HEK293T (cell line): ENCODE measurements around the gene SDHC.
"Not testable (repeated sequence)": the region's sequence is repeated elsewhere in the genome, so short reads cannot be mapped to it uniquely, and the experiment has no call there.

Experiments used
- CTCF ChIA-PET: fragments of 350-600 bp; formaldehyde crosslinking; extraction: SDS; loops from one replicate; lab custom pipeline; 2021; ENCODE audit warnings: antibody characterized with exemption, inconsistent platforms; lab: Yijun Ruan, JAX
- POLR2A ChIA-PET: fragments of 350-600 bp; formaldehyde crosslinking; extraction: SDS; loops from one replicate; lab custom pipeline; 2020; ENCODE audit warnings: antibody characterized with exemption, inconsistent platforms; lab: Yijun Ruan, JAX
- DNase-seq: peaks from one replicate; pipeline ENCODE4 v3.0.0; 2012; ENCODE audit warnings: mixed read lengths; ENCODE audit errors: extremely low spot score
- ARNT ChIP-seq: fragments of 450-650 bp; IDR thresholded peaks from 2 replicates; pipeline ENCODE4 v1.6.1; 2017; ENCODE audit warnings: mild to moderate bottlenecking
- BHLHE40 ChIP-seq: fragments of 450-650 bp; IDR thresholded peaks from 2 replicates; pipeline ENCODE4 v1.6.1; 2016; ENCODE audit warnings: mild to moderate bottlenecking, moderate library complexity, borderline replicate concordance
- CTBP1 ChIP-seq: fragments of 450-650 bp; IDR thresholded peaks from 2 replicates; pipeline ENCODE4 v1.6.1; 2016; ENCODE audit warnings: borderline replicate concordance
- ELF4 ChIP-seq: fragments of 450-650 bp; IDR thresholded peaks from 2 replicates; pipeline ENCODE4 v1.6.1; 2017; ENCODE audit warnings: antibody characterized with exemption
- FOXA1 ChIP-seq: fragments of 450-650 bp; IDR thresholded peaks from 2 replicates; pipeline ENCODE4 v1.6.1; 2016; ENCODE audit warnings: mild to moderate bottlenecking
- FOXK2 ChIP-seq: fragments of 450-650 bp; IDR thresholded peaks from 2 replicates; pipeline ENCODE4 v1.6.1; 2016; ENCODE audit warnings: mild to moderate bottlenecking
- FOXM1 ChIP-seq: fragments of 450-650 bp; IDR thresholded peaks from 2 replicates; pipeline ENCODE4 v1.6.1; 2017; ENCODE audit warnings: mild to moderate bottlenecking, borderline replicate concordance
- HDGF ChIP-seq: fragments of 450-650 bp; IDR thresholded peaks from 2 replicates; pipeline ENCODE4 v1.6.1; 2017; ENCODE audit warnings: antibody characterized with exemption, borderline replicate concordance
- L3MBTL2 ChIP-seq: fragments of 450-650 bp; conservative IDR thresholded peaks from 2 replicates; pipeline ENCODE4 v1.6.1; 2016; ENCODE audit warnings: mild to moderate bottlenecking
- LEF1 ChIP-seq: fragments of 450-650 bp; IDR thresholded peaks from 2 replicates; pipeline ENCODE4 v1.6.1; 2017; ENCODE audit warnings: mild to moderate bottlenecking, borderline replicate concordance
- NFRKB ChIP-seq: fragments of 450-650 bp; IDR thresholded peaks from 2 replicates; pipeline ENCODE4 v1.6.1; 2016; ENCODE audit warnings: mild to moderate bottlenecking, moderate library complexity
- SP1 ChIP-seq: fragments of 450-650 bp; IDR thresholded peaks from 2 replicates; pipeline ENCODE4 v1.6.1; 2017
- SUZ12 ChIP-seq: fragments of 450-650 bp; IDR thresholded peaks from 2 replicates; pipeline ENCODE4 v1.6.1; 2016; ENCODE audit warnings: mild to moderate bottlenecking
- TARDBP ChIP-seq: fragments of 450-650 bp; IDR thresholded peaks from 2 replicates; pipeline ENCODE4 v1.6.1; 2016
- ZNF384 ChIP-seq: fragments of 450-650 bp; IDR thresholded peaks from 2 replicates; pipeline ENCODE4 v1.6.1; 2016
- TF ChIP-seq, protein P1 (sequence below): fragments of 450-650 bp; IDR thresholded peaks from 2 replicates; pipeline ENCODE4 v1.6.1; 2016

Gene SDHC

DNA sequence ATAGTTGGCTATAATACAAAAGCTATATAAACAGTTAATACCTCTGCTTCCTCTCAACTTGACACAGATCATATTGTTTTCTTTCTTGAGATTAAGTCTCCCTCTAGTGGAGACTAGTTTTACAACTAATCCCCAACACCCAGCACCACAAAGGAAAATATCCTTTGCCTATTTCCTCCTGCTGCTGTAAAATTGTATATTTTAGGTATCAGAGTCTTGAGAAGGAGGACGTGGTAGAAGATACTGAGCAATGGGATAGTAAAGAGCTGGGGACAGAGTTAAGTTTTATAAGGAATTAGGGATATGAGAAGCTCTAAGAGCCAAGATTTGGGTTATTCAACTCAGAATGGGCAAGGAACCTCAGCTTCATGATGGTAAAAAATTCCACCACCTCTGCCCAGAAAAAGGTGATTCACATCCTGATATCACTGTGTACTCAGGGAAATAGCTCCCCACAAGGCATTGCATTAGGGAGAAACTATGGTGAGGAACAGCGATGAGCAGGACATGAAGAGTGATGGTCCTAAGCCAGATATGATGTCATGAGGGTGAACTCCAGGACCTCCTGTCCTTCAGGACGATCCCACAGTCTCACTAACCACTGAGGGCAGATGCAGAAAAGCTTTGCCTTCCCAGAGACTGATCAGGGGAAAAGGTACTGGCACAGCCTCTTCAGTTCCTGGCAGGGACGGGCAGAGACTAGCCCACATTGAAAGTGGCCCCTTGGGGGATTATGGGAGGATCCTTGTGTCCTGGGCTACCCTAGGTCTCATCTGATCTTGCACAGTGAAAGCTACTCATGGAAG, 68.2 kb downstream of the SDHC start:
- peak; percentile 54 for DNase-seq
- TF ChIP-seq NFRKB (no peak), CTBP1 (no peak), TARDBP (no peak), ZNF384 (no peak), HDGF (no peak), ELF4 (no peak), ARNT (no peak), SP1 (no peak), LEF1 (no peak), FOXA1 (no peak), L3MBTL2 (no peak), BHLHE40 (no peak), FOXM1 (no peak), FOXK2 (no peak), SUZ12 (no peak)
- CTCF ChIA-PET = interaction anchor here (0.6 to 1.7 kb wide), 11 partner anchors 9 to 191 kb away, joined by 3 to 10 read pairs (median 5); partner anchors contain the start of genes CFAP126, NDUFS2 and TOMM40L
- POLR2A ChIA-PET = interaction anchor here (1.1 kb wide), 1 partner anchor 157 kb away, joined by 4 read pairs; the partner anchor contains the start of gene TOMM40L

GRCh38 chr1:161388639-161389038, 74.5 kb downstream of the SDHC start:
- CTCF ChIA-PET = no interaction called here

GRCh38 chr1:161389158-161389557, 75.0 kb downstream of the SDHC start:
- CTCF ChIA-PET = not testable (repeated sequence)

More at GRCh38 chr1:161388639-161389038, 74.5 kb downstream of the SDHC start:
- TF ChIP-seq ELF4 (no peak), FOXA1 (no peak), BHLHE40 (no peak), LEF1 (no peak), SP1 (no peak), ARNT (no peak), SUZ12 (no peak), CTBP1 (no peak), TARDBP (no peak), NFRKB (no peak), FOXM1 (no peak), ZNF384 (no peak), L3MBTL2 (no peak), FOXK2 (no peak)
- TF ChIP-seq, protein P1, sequence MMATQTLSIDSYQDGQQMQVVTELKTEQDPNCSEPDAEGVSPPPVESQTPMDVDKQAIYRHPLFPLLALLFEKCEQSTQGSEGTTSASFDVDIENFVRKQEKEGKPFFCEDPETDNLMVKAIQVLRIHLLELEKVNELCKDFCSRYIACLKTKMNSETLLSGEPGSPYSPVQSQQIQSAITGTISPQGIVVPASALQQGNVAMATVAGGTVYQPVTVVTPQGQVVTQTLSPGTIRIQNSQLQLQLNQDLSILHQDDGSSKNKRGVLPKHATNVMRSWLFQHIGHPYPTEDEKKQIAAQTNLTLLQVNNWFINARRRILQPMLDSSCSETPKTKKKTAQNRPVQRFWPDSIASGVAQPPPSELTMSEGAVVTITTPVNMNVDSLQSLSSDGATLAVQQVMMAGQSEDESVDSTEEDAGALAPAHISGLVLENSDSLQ = no peak
- POLR2A ChIA-PET = interaction anchor here (1.2 to 2.0 kb wide), 4 partner anchors 10 to 190 kb away, joined by 3 to 13 read pairs (median 7); partner anchors contain the start of genes ADAMTS4 and TOMM40L
- DNase-seq = no peak

DNA sequence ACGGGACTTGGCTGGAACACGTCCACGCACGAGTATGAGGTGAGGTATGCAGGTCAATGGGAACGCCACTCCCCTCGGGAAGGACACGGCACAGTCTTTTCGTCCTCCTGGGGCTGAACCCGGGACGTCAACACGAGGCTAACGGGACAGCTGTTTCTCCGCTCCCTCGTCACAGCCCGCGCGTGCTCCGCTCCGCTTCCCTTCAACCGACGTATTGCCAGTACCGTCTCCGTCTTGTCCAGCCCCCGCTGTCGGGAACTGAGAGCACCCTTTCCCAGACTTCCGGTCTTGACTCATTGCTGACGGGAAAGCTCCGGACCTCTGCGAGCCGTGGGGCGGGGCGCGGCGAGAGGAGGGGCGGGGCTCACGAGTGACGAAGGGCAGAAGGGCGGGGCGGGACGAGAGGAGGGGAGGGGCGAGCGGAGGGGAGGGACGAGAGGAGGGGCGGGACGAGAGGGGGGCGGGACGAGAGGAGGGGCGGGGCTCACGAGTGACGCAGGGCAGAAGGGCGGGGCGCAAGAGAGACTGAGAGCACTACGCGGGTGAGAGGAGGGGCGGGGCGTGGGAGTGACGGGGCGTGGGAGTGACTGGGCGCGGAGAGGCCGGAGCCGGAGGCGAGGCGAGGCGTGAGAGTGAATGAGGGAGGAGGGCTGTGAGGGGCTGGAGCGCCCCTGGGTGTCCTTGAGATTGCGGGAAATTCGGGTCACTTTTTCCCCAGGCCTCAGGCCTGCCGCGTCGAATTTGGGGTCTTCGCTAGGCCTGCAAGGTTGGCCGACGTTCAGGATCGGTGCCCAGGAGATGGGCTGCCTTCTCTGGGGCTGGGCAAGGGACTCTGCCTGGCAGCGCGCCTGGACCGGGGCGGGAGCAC, 75.7 kb downstream of the SDHC start:
- ChIA-PET POLR2A (interaction anchor here (0.6 to 2.0 kb wide), 17 partner anchors 8 to 466 kb away, joined by 3 to 13 read pairs (median 4); partner anchors contain the start of genes DEDD, NDUFS2, SDHC and TOMM40L), CTCF (no interaction called here)
- peak; percentile 97 for DNase-seq
- TF ChIP-seq LEF1 (no peak), SUZ12 (no peak), FOXM1 (no peak), FOXA1 (no peak), CTBP1 (no peak), FOXK2 (no peak), NFRKB (no peak), TARDBP (peak; percentile 65; the same call in 1 of the 2 replicates), ARNT (no peak), ZNF384 (no peak), BHLHE40 (no peak), SP1 (no peak), L3MBTL2 (peak; percentile 96), HDGF (no peak), ELF4 (peak; percentile 61; the same call in 1 of the 2 replicates)
- TF ChIP-seq, protein P1 = peak; percentile 81

More at GRCh38 chr1:161389158-161389557, 75.0 kb downstream of the SDHC start:
- not testable (repeated sequence) for DNase-seq
- POLR2A ChIA-PET = interaction anchor here (0.6 to 2.0 kb wide), 14 partner anchors 9 to 467 kb away, joined by 3 to 13 read pairs (median 6); partner anchors contain the start of genes ADAMTS4, DEDD, NDUFS2 and SDHC

- ChIA-PET POLR2A (interaction anchor here (0.7 to 1.0 kb wide), 2 partner anchors 188 to 194 kb away, joined by 3 read pairs; partner anchors contain the start of gene NDUFS2), CTCF (interaction anchor here (0.6 to 1.8 kb wide), 2 partner anchors 8 to 194 kb away, joined by 3 to 4 read pairs; no protein-coding TSS in a partner anchor)
- no peak for DNase-seq
- peak; percentile 6; the same call in 1 of the 2 replicates for TF ChIP-seq L3MBTL2
- TF ChIP-seq, protein P1 = no peak
These were observed 76.3 kb downstream of the SDHC start for GRCh38 chr1:161390559-161390858.

- not testable (repeated sequence) for DNase-seq
- POLR2A ChIA-PET = interaction anchor here (0.7 kb wide), 1 partner anchor 189 kb away, joined by 3 read pairs; the partner anchor contains the start of gene NDUFS2
- CTCF ChIA-PET = interaction anchor here (0.6 to 1.8 kb wide), 2 partner anchors 9 to 194 kb away, joined by 3 to 4 read pairs; no protein-coding TSS in a partner anchor
These were observed 77.0 kb downstream of the SDHC start for GRCh38 chr1:161391136-161391535.
